ENCODE data around the gene CDH26.

CDH26 gene

GRCh38 chr20:59958123-59958522 lies at the start of gene CDH26:
Gene CDH26, plus strand, starts transcription at chr20:59958423. Its CDS starts 304 bp downstream, at chr20:59958727.
- H3K4me3 ChIP-seq (replicated peaks; ENCODE audit: low read depth, low read length): no peak within 1 kb of the TSS
- no peak for TF ChIP-seq CTCF (IDR thresholded peaks at IDR 0.05; ENCODE audit: low read length, missing control alignments)
- no peak for DNase-seq (ENCODE audit: low read depth)

- no peak overlapping the region for H3K4me3 ChIP-seq (replicated peaks; ENCODE audit: low read depth, low read length)
- TF ChIP-seq CTCF (IDR thresholded peaks at IDR 0.05; ENCODE audit: low read length, missing control alignments): no peak
- DNase-seq (ENCODE audit: low read depth): no peak
These were observed 49.4 kb upstream of the CDH26 start for GRCh38 chr20:59908855-59909254.

- no peak for DNase-seq (ENCODE audit: low read depth)
- H3K4me3 ChIP-seq (replicated peaks; ENCODE audit: low read depth, low read length): no peak overlapping the region
- TF ChIP-seq CTCF (IDR thresholded peaks at IDR 0.05; ENCODE audit: low read length, missing control alignments): no peak
These were observed 47.2 kb upstream of the CDH26 start for GRCh38 chr20:59911041-59911440.

- no peak for TF ChIP-seq CTCF (IDR thresholded peaks at IDR 0.05; ENCODE audit: low read length, missing control alignments)
- no peak overlapping the region for H3K4me3 ChIP-seq (replicated peaks; ENCODE audit: low read depth, low read length)
- DNase-seq (ENCODE audit: low read depth): no peak
These were observed 45.6 kb upstream of the CDH26 start for GRCh38 chr20:59912609-59913008.

GRCh38 chr20:59920944-59921343 lies 37.3 kb upstream of the CDH26 start:
- no peak for DNase-seq (ENCODE audit: low read depth)
- no peak for TF ChIP-seq CTCF (IDR thresholded peaks at IDR 0.05; ENCODE audit: low read length, missing control alignments)
- no peak overlapping the region for H3K4me3 ChIP-seq (replicated peaks; ENCODE audit: low read depth, low read length)

- no peak for TF ChIP-seq CTCF (IDR thresholded peaks at IDR 0.05; ENCODE audit: low read length, missing control alignments)
- DNase-seq (ENCODE audit: low read depth): no peak
- H3K4me3 ChIP-seq (replicated peaks; ENCODE audit: low read depth, low read length): no peak overlapping the region
These were observed 34.7 kb upstream of the CDH26 start for GRCh38 chr20:59923514-59923913.

- H3K4me3 ChIP-seq (replicated peaks; ENCODE audit: low read depth, low read length): no peak overlapping the region
- DNase-seq (ENCODE audit: low read depth): no peak
- TF ChIP-seq CTCF (IDR thresholded peaks at IDR 0.05; ENCODE audit: low read length, missing control alignments): no peak
These were observed 32.9 kb upstream of the CDH26 start for GRCh38 chr20:59925359-59925758.

Data from fibroblast of pulmonary artery (primary cell).